GM18873 (cell line): ENCODE measurements around the gene CYP27A1.

Experiments used
- ATAC-seq: cut with Tn5 transposase; IDR thresholded peaks from one replicate; pipeline ENCODE4 v1.9.1; 2021; ENCODE audit warnings: mild to moderate bottlenecking, moderate library complexity, moderate number of reproducible peaks; ENCODE audit not compliant: unreplicated experiment, low FRiP score

CYP27A1 gene

DNA sequence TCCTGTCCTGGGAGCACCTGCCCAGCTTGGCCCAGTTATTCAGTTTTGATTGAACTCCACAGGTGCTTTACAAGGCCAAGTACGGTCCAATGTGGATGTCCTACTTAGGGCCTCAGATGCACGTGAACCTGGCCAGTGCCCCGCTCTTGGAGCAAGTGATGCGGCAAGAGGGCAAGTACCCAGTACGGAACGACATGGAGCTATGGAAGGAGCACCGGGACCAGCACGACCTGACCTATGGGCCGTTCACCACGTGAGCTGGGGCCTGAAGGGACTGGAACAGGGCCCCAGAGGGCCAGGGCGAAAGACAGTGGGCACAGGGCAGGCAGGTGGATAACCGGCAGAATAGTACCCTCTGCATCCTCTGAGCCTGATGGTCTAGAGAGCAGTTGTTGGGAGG is 27.6 kb downstream of the CYP27A1 start:
- no peak for ATAC-seq

GRCh38 chr2:218810256-218810655 is 28.3 kb downstream of the CYP27A1 start:
- no peak for ATAC-seq

DNA sequence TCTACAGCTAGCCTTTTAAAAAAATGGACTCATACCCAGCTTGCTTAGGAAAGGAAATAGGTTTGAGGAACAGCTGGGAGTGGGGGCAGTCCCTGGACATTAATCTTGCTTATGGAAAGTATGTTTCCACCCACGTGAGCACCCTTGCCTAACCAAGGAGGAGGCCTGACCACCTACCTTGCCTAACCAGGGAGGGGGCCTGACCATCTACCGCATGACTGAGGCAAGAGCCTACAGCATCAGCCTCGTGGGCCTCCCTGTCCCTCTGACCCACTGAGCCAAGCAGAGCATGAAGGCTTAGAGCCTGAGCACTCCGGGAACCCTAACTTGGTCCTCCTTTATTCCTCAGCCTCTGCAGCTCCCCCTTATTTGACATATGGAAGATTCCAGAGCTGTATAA is 29.4 kb downstream of the CYP27A1 start:
- no peak for ATAC-seq

DNA sequence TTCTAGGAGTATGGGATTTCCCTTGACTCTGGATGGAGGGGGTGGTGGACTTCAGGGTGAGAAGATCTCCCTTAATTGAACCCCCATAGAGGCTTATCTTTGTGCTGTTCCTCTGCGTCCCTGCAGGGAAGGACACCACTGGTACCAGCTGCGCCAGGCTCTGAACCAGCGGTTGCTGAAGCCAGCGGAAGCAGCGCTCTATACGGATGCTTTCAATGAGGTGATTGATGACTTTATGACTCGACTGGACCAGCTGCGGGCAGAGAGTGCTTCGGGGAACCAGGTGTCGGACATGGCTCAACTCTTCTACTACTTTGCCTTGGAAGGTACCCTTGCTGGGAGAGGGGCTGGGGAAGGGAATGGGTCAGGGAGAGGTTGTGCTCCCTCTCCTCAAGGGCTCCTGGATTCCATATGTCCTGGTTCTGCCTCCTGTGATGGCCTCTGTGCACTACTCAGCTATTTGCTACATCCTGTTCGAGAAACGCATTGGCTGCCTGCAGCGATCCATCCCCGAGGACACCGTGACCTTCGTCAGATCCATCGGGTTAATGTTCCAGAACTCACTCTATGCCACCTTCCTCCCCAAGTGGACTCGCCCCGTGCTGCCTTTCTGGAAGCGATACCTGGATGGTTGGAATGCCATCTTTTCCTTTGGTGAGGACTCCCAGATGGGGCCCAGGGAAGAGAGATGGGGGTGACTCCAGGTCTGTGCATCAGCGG is 30.3 kb downstream of the CYP27A1 start:
- no peak for ATAC-seq

DNA sequence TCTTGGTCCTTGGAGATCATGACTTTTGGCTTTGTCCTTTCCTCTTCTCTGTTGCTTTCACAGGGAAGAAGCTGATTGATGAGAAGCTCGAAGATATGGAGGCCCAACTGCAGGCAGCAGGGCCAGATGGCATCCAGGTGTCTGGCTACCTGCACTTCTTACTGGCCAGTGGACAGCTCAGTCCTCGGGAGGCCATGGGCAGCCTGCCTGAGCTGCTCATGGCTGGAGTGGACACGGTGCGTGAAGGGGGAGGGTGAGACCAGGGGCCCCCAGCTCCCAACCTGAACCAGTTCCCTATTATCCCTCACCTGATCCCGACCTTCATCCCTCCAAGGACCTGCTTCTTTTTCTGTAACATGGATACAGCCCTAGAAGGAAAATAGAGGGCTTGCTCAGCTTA is 30.9 kb downstream of the CYP27A1 start:
- no peak for ATAC-seq

GRCh38 chr2:218813771-218814460 is 32.0 kb downstream of the CYP27A1 start:
- no peak for ATAC-seq

DNA sequence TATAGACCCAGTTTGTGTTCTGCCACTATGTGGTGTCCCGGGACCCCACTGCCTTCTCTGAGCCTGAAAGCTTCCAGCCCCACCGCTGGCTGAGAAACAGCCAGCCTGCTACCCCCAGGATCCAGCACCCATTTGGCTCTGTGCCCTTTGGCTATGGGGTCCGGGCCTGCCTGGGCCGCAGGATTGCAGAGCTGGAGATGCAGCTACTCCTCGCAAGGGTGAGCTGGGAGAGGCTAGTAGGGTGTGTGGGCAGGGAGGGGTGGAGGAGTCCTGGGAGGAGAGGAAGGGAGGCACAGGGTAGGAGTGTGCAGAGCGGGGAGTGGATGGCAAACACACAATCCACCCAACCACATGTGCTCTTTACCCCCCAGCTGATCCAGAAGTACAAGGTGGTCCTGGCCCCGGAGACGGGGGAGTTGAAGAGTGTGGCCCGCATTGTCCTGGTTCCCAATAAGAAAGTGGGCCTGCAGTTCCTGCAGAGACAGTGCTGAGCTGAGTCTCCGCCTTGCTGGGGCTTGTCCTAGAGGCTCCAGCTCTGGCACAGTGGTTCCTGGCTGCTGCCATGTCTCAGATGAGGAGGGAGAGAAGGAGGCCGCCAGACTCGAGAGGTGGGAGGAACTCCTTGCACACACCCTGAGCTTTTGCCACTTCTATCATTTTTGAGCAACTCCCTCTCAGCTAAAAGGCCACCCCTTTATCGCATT is 32.7 kb downstream of the CYP27A1 start:
- no peak for ATAC-seq

DNA sequence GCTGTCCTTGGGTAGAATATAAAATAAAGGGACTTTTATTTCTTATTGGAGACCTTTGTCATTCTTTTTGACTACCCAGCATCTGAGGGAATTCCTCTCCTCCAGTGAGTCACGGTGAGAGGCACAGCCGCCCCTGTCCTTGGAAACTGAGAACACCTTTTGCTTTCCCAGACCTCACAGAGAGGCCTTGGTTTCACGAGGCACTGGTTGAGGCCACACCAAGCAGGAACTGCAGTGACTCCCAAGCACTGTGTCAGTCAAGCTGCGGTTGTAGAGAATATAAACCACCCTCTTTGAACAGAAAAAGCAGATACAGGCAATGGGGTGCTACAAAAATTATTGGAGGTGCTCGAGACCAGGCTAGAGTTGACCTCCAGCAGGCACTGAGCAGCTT is 33.3 kb downstream of the CYP27A1 start:
- no peak for ATAC-seq

- no peak for ATAC-seq
Observed at GRCh38 chr2:218815649-218816048, 33.7 kb downstream of the CYP27A1 start.

- ATAC-seq = no peak
Observed at GRCh38 chr2:218816561-218817011, 34.6 kb downstream of the CYP27A1 start.

GRCh38 chr2:218819093-218819492 is 37.1 kb downstream of the CYP27A1 start:
- ATAC-seq = no peak

DNA sequence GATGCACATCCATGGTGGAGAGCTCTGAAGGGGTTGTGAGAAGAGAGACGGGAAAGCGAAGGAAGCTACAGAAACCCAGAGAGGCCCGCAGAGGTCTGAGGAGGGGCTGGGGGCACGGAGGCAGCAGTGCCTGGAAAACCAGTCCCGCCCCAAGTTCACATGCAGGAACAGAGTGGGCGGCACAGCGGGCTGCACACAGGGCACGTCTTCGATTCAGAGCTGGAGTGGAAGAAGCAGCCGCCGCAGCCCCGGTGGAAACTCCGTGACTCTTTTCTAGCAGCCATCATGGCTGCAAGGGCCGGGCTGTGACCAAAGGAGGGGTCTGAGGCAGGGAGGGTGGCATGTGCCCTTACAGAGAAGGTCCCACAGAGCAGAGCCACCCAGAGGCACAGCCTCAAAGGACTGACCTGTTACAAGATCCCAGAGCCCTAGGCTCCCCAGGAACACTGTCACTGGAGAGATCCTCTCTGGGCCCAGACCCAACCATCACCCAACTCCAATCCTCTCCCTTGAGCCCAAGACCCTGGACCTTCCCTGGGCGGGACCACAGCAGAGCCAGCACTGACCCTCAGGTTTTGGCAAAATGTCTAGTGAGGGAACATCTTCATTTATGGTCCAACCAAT is 38.9 kb downstream of the CYP27A1 start:
- ATAC-seq = no peak

- no peak for ATAC-seq
Observed at GRCh38 chr2:218821605-218822211, 39.8 kb downstream of the CYP27A1 start.

DNA sequence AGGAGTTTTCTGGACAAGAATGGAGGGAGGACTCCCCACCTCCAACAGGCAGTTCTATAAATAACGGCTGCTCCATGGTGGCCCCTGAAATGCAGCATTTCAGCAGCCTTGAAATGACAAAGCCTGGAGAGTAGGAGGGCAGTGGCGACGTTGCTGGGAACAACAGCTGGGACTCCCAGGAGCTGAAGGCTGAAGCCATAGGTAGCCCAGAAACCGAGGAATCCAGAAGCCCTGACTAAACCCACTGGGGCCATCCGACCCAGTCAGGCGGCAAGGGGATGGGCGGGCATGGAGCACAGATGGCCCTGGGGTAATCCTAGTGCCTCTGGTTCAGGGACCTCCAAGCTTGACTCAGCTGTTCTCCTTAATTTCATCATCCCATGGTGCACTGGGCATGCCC is 40.7 kb downstream of the CYP27A1 start:
- ATAC-seq = no peak

DNA sequence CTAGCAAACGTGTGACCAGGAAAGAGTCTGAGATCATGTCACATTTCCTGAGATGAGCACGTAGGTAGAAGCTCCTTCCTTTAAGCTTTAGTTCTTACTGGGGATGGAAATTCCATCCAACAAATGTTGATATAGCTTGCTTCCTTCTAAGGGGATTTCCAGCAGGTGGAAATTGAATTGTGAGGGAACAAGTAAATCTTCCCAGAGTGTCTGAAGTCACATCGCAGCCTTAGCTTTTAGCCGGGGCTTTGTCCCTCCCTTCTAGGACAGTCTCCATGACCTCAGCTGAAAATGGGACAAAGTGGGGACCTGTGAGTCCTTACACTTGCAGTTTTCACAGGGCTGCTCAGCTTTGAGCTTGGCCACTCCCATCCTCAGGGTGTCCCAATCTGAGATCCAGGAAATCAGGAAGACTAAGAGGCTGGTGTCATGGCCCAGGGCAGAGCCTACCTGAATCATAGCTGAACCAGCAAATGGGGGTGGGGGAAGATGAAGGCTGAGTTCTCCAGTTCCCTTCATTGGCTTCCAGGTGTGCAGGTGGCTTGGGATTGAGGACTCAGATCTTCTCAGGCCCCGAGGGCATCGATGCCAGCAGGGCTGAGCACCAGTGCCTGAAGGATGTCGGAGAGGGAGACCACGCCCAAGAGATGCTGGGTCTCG is 41.4 kb downstream of the CYP27A1 start:
- no peak for ATAC-seq

DNA sequence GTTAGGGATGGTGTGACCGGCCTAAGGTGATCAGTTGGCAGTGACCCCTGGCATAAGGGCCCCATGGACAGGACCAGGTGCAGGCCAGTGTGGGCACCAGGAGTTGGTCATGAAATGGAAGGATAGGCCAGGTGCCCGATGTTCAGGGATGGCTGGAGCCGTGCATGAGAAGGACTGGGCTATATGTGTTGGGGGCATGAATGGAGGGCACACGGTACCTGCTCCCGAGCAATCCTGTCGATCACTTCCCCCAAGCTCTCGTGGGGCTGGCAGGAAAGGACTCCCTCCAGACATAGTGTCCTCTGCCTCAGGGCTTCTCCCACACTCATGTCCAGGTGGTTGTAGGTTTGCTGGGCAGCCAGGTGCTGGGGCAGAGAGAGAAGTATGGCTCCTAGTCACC is 42.1 kb downstream of the CYP27A1 start:
- no peak for ATAC-seq

DNA sequence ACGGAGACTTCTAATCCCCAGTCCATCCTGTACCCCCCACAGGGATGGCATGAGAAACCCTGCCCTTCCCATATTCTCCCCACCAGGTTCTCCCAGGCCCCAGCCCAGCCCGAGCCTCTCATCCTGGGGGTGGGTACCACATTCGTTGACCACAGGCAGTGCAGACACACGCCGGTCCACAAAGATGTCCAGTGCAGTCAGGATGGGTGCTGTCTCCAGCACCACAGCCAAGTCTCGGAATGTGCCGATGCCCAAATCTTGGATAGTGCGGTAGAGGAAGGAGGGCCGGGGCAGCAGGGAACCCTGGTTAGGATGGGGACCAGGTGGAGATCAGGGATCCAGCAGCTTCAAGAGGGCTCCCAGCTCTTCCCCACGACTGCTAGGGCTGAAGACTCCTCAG is 44.8 kb downstream of the CYP27A1 start:
- ATAC-seq = no peak

GRCh38 chr2:218827701-218828476 is 45.9 kb downstream of the CYP27A1 start:
- ATAC-seq = no peak

- no peak for ATAC-seq
Observed at GRCh38 chr2:218828477-218828778, 46.5 kb downstream of the CYP27A1 start.
